ENCODE data around the gene KRTAP20-2. TPM values are rescaled to one million over a fixed set of nuclear protein-coding genes. Genes with fewer than 3 reads are reported as not detected.

The KRTAP20-2 gene
- total RNA-seq, 1 donor from 2014 or later, result not detected

DNA sequence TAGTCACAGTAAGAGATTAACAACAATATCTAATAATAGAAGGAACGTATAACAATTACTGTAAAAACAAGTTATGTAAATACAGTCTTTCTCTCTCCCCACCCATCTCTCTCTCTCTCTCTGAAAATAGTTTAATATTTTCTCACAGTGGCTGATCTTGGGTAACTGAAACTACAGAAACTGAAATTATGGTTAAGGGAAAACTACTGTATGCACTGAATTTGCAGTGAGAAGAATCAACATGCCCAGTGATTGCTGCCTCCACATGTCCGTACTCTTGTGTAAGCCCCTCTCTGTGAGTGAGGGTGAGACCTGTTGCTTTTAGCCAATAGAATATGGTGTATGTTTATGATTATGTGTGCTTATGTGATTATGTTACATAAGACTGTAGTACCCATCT lies 22.9 kb upstream of the KRTAP20-2 start:
- Mint-ChIP-seq H3K36me3 (ENCODE audit: low read depth, unreplicated experiment) (no peaks in the 10 kb centered on the region), H3K27me3 (ENCODE audit: low read depth, unreplicated experiment) (no peaks in the 10 kb centered on the region), H3K27ac (ENCODE audit: unreplicated experiment) (no peak overlapping the region), H3K4me1 (ENCODE audit: low read depth, unreplicated experiment) (no peaks in the 10 kb centered on the region), H3K9me3 (ENCODE audit: unreplicated experiment) (no peaks in the 10 kb centered on the region), H3K4me3 (ENCODE audit: unreplicated experiment) (no peak overlapping the region)
- FAIRE-seq, result no peak
- Histone ChIP-seq H3K36me3 (ENCODE audit: insufficient read depth, low read length) (no peaks in the 10 kb centered on the region), H2AFZ (ENCODE audit: low read depth, low read length) (no peak overlapping the region), H3K27me3 (ENCODE audit: insufficient read depth, low read length) (no peaks in the 10 kb centered on the region), H3K9me3 (ENCODE audit: insufficient read depth, low read depth, low read length) (peaks cover 5% of the 10 kb centered on the region), H4K20me1 (ENCODE audit: insufficient read depth, low read length) (no peaks in the 10 kb centered on the region), H3K4me1 (ENCODE audit: insufficient read depth, low read length) (no peaks in the 10 kb centered on the region), H3K4me2 (ENCODE audit: low read length) (no peak overlapping the region), H3K79me2 (ENCODE audit: insufficient read depth, low read length) (no peaks in the 10 kb centered on the region), H3K9ac (ENCODE audit: low read length) (no peak overlapping the region), H3K4me3 (ENCODE audit: insufficient read depth, low read depth, low read length) (no peak overlapping the region), H3K27ac (ENCODE audit: low read depth, low read length) (no peak overlapping the region)
- no peak for DNase-seq (ENCODE audit: low read depth)
- TF ChIP-seq EZH2 (IDR thresholded peaks at IDR 0.05; ENCODE audit: insufficient read depth, low read length), result no peak
- TF ChIP-seq, protein P1, sequence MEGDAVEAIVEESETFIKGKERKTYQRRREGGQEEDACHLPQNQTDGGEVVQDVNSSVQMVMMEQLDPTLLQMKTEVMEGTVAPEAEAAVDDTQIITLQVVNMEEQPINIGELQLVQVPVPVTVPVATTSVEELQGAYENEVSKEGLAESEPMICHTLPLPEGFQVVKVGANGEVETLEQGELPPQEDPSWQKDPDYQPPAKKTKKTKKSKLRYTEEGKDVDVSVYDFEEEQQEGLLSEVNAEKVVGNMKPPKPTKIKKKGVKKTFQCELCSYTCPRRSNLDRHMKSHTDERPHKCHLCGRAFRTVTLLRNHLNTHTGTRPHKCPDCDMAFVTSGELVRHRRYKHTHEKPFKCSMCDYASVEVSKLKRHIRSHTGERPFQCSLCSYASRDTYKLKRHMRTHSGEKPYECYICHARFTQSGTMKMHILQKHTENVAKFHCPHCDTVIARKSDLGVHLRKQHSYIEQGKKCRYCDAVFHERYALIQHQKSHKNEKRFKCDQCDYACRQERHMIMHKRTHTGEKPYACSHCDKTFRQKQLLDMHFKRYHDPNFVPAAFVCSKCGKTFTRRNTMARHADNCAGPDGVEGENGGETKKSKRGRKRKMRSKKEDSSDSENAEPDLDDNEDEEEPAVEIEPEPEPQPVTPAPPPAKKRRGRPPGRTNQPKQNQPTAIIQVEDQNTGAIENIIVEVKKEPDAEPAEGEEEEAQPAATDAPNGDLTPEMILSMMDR (IDR thresholded peaks at IDR 0.05; ENCODE audit: insufficient read depth, low read depth, low read length), result no peak

DNA sequence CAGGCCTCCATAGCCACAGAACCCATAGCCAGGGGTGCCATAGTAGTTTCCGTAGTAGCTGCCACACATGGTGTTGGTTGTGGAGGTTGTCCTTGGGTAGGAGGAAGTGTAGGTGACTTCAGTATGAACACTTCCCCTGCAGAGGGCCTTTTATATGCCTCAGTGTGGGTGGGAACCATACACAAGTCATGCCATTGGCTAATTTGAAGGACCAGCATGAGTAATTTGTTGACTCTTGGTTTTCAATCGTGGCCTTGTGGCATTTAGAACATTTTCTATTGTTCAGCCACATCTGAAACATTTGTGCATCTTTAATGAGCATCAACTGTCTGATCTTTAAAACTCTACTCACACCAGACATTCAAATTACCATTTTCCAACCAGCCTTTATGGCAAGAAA lies 21.2 kb upstream of the KRTAP20-2 start, which contains the start of gene KRTAP6-1:
Gene KRTAP6-1 (minus strand): TSS at position 95 of the 400 bp plus-strand sequence. CDS start 26 bp downstream, at position 69.
- no peak for FAIRE-seq
- no peak within 1 kb of the TSS for H3K4me3 Mint-ChIP-seq (ENCODE audit: unreplicated experiment)

GRCh38 chr21:30615199-30615598 lies 19.8 kb upstream of the KRTAP20-2 start:
- no peak overlapping the region for H3K9ac ChIP-seq (ENCODE audit: low read length)
- no peaks in the 10 kb centered on the region for H3K27me3 ChIP-seq (ENCODE audit: insufficient read depth, low read length)
- H3K36me3 ChIP-seq (ENCODE audit: insufficient read depth, low read length), result no peaks in the 10 kb centered on the region
- no peak overlapping the region for H3K27ac Mint-ChIP-seq (ENCODE audit: unreplicated experiment)
- FAIRE-seq (no peak), DNase-seq (ENCODE audit: low read depth) (no peak)
- H3K4me3 Mint-ChIP-seq (ENCODE audit: unreplicated experiment), result no peak overlapping the region
- no peaks in the 10 kb centered on the region for H3K36me3 Mint-ChIP-seq (ENCODE audit: low read depth, unreplicated experiment)
- no peaks in the 10 kb centered on the region for H4K20me1 ChIP-seq (ENCODE audit: insufficient read depth, low read length)
- H3K4me3 ChIP-seq (ENCODE audit: insufficient read depth, low read depth, low read length), result no peak overlapping the region
- H3K4me1 ChIP-seq (ENCODE audit: insufficient read depth, low read length), result no peaks in the 10 kb centered on the region
- H3K79me2 ChIP-seq (ENCODE audit: insufficient read depth, low read length), result no peaks in the 10 kb centered on the region
- peaks cover 5% of the 10 kb centered on the region for H3K9me3 ChIP-seq (ENCODE audit: insufficient read depth, low read depth, low read length)
- no peak overlapping the region for H3K4me2 ChIP-seq (ENCODE audit: low read length)
- no peak overlapping the region for H3K27ac ChIP-seq (ENCODE audit: low read depth, low read length)
- no peaks in the 10 kb centered on the region for H3K4me1 Mint-ChIP-seq (ENCODE audit: low read depth, unreplicated experiment)
- no peaks in the 10 kb centered on the region for H3K9me3 Mint-ChIP-seq (ENCODE audit: unreplicated experiment)
- no peaks in the 10 kb centered on the region for H3K27me3 Mint-ChIP-seq (ENCODE audit: low read depth, unreplicated experiment)
- no peak overlapping the region for H2AFZ ChIP-seq (ENCODE audit: low read depth, low read length)
- no peak for TF ChIP-seq EZH2 (IDR thresholded peaks at IDR 0.05; ENCODE audit: insufficient read depth, low read length)
- TF ChIP-seq, protein P1 (IDR thresholded peaks at IDR 0.05; ENCODE audit: insufficient read depth, low read depth, low read length), result no peak

More for the DNA sequence above, 21.2 kb upstream of the KRTAP20-2 start, which contains the start of gene KRTAP6-1:
- Mint-ChIP-seq H3K4me1 (ENCODE audit: low read depth, unreplicated experiment) (no peaks in the 10 kb centered on the region), H3K9me3 (ENCODE audit: unreplicated experiment) (no peaks in the 10 kb centered on the region), H3K27me3 (ENCODE audit: low read depth, unreplicated experiment) (no peaks in the 10 kb centered on the region), H3K27ac (ENCODE audit: unreplicated experiment) (no peak within 1 kb of the TSS), H3K36me3 (ENCODE audit: low read depth, unreplicated experiment) (no peaks in the 10 kb centered on the region)
- TF ChIP-seq, protein P1 (IDR thresholded peaks at IDR 0.05; ENCODE audit: insufficient read depth, low read depth, low read length), result no peak
- TF ChIP-seq EZH2 (IDR thresholded peaks at IDR 0.05; ENCODE audit: insufficient read depth, low read length), result no peak
- Histone ChIP-seq H4K20me1 (ENCODE audit: insufficient read depth, low read length) (no peaks in the 10 kb centered on the region), H3K79me2 (ENCODE audit: insufficient read depth, low read length) (no peaks in the 10 kb centered on the region), H3K27ac (ENCODE audit: low read depth, low read length) (no peak within 1 kb of the TSS), H3K27me3 (ENCODE audit: insufficient read depth, low read length) (no peaks in the 10 kb centered on the region), H3K36me3 (ENCODE audit: insufficient read depth, low read length) (no peaks in the 10 kb centered on the region), H3K9me3 (ENCODE audit: insufficient read depth, low read depth, low read length) (peaks cover 5% of the 10 kb centered on the region), H3K4me3 (ENCODE audit: insufficient read depth, low read depth, low read length) (no peak within 1 kb of the TSS), H3K4me1 (ENCODE audit: insufficient read depth, low read length) (no peaks in the 10 kb centered on the region), H2AFZ (ENCODE audit: low read depth, low read length) (no peak within 1 kb of the TSS), H3K9ac (ENCODE audit: low read length) (no peak within 1 kb of the TSS), H3K4me2 (ENCODE audit: low read length) (no peak within 1 kb of the TSS)
- no peak for DNase-seq (ENCODE audit: low read depth)

All from astrocyte (in vitro differentiated cells and primary cell).